A549 (cell line): ENCODE measurements around the gene STPG4. TPM values are rescaled to one million over a fixed set of nuclear protein-coding genes. Genes with fewer than 3 reads are reported as not detected.

ENCODE experiments used
- ATAC-seq, 2 experiments: fragments of 200-7000 bp in 1 of 2; fragments of >200 bp in 1 of 2; cut with Nextera tagmentation in 1 of 2; cut with Tn5 transposase in 1 of 2; 3 replicates each; pipeline versions ENCODE4 v1.8.0 to v1.9.1; 2018 to 2020; ENCODE audit warnings: mild to moderate bottlenecking in 1 of 2, moderate library complexity in 1 of 2
- CTCF ChIA-PET: fragments of 300-600 bp; sonication (Branson Sonifier 250); formaldehyde crosslinking; extraction: SDS; loops from one replicate; lab custom pipeline; 2021; ENCODE audit warnings: antibody characterized with exemption, inconsistent platforms; lab: Yijun Ruan, JAX
- POLR2A ChIA-PET: fragments of 350-600 bp; formaldehyde crosslinking; extraction: SDS; loops from one replicate; lab custom pipeline; 2021; ENCODE audit warnings: antibody characterized with exemption, inconsistent platforms; lab: Yijun Ruan, JAX
- DNase-seq, 2 experiments: peaks; one replicate each; pipeline versions ENCODE4 v3.0.0 to v3.0.0-alpha.2; 2011 to 2016; ENCODE audit warnings: low read depth in 1 of 2, low spot score in 1 of 2
- FAIRE-seq: peaks from 2 replicates; lab custom pipeline; 2011; peaks lifted over from hg19 to GRCh38; lab: Jason Lieb, UNC
- H3K27ac ChIP-seq, 2 experiments: fragments of >200 bp; sonication (Bioruptor Twin); formaldehyde crosslinking; 3 replicates each; pipeline ENCODE4 v1.5.1; 2016 to 2017
- H3K4me1 ChIP-seq: fragments of >200 bp; sonication (Bioruptor Twin); formaldehyde crosslinking; 3 replicates; pipeline ENCODE4 v1.6.1; 2016
- H3K4me2 ChIP-seq: fragments of >200 bp; sonication (Bioruptor Twin); formaldehyde crosslinking; 3 replicates; pipeline ENCODE4 v1.6.1; 2016
- H3K4me3 ChIP-seq: fragments of >200 bp; sonication (Bioruptor Twin); formaldehyde crosslinking; 3 replicates; pipeline ENCODE4 v1.5.1; 2016
- H3K9me3 ChIP-seq: fragments of >200 bp; sonication (Bioruptor Twin); formaldehyde crosslinking; 3 replicates; pipeline ENCODE4 v1.6.1; 2016
- ATOH8 ChIP-seq: fragments of 250-450 bp; sonication (Bioruptor Pico); IDR thresholded peaks from 2 replicates; pipeline ENCODE4 v1.5.0; 2020; ENCODE audit warnings: low read depth, mild to moderate bottlenecking, moderate library complexity
- BCL3 ChIP-seq: fragments of >200 bp; sonication (Bioruptor Twin); formaldehyde crosslinking; IDR thresholded peaks from 3 replicates; pipeline ENCODE4 v1.6.1; 2016
- BHLHE40 ChIP-seq: IDR thresholded peaks from 2 replicates; pipeline ENCODE4 v1.6.1; 2012; ENCODE audit warnings: low read depth, low read length, inconsistent platforms
- CBX2 ChIP-seq: fragments of 200-600 bp; sonication (generic); IDR thresholded peaks from 2 replicates; pipeline ENCODE4 v1.6.1; 2016; ENCODE audit warnings: low read depth, mild to moderate bottlenecking, borderline replicate concordance
- CBX8 ChIP-seq: fragments of 200-600 bp; sonication (generic); IDR thresholded peaks from 2 replicates; pipeline ENCODE4 v1.6.1; 2016
- CEBPB ChIP-seq, 2 experiments: fragments of >200 bp in 1 of 2; sonication (Bioruptor Twin) in 1 of 2; formaldehyde crosslinking in 1 of 2; IDR thresholded peaks; 2 replicates each; pipeline ENCODE4 v1.6.1; 2012 to 2016
- CTCF ChIP-seq: fragments of >200 bp; sonication (Bioruptor Twin); formaldehyde crosslinking; IDR thresholded peaks from 3 replicates; pipeline ENCODE4 v1.5.1; 2016
- EHF ChIP-seq: fragments of 250-450 bp; sonication (Bioruptor Pico); IDR thresholded peaks from 2 replicates; pipeline ENCODE4 v1.5.0; 2020; ENCODE audit warnings: mild to moderate bottlenecking
- ESRRA ChIP-seq: fragments of 150-350 bp; IDR thresholded peaks from 2 replicates; pipeline ENCODE4 v1.6.1; 2014; ENCODE audit warnings: mild to moderate bottlenecking, low read length, borderline replicate concordance
- FOSB ChIP-seq: fragments of 250-450 bp; sonication (Bioruptor Pico); IDR thresholded peaks from 2 replicates; pipeline ENCODE4 v1.5.0; 2020; ENCODE audit warnings: mild to moderate bottlenecking, moderate library complexity
- FOSL2 ChIP-seq, 2 experiments: fragments of 450-650 bp in 1 of 2; fragments of >200 bp in 1 of 2; sonication (Bioruptor Twin) in 1 of 2; formaldehyde crosslinking; IDR thresholded peaks; 2 replicates each; pipeline versions ENCODE4 v1.5.0 to v1.6.1; 2016 to 2020; ENCODE audit warnings: mild to moderate bottlenecking in 1 of 2, moderate library complexity in 1 of 2
- FOXS1 ChIP-seq: fragments of 250-450 bp; sonication (Bioruptor Pico); IDR thresholded peaks from 2 replicates; pipeline ENCODE4 v1.5.0; 2020; ENCODE audit warnings: mild to moderate bottlenecking, moderate library complexity
- GATA3 ChIP-seq: IDR thresholded peaks from 2 replicates; pipeline ENCODE4 v1.6.1; 2012; ENCODE audit warnings: borderline replicate concordance
- HEYL ChIP-seq: fragments of 250-450 bp; sonication (Bioruptor Pico); IDR thresholded peaks from 2 replicates; pipeline ENCODE4 v1.8.0; 2021; ENCODE audit warnings: mild to moderate bottlenecking, moderate library complexity
- HMGXB4 ChIP-seq: fragments of 250-450 bp; sonication (Bioruptor Pico); IDR thresholded peaks from 2 replicates; pipeline ENCODE4 v1.5.0; 2021; ENCODE audit warnings: mild to moderate bottlenecking, moderate library complexity, borderline replicate concordance
- HOXA7 ChIP-seq: fragments of 250-450 bp; sonication (Bioruptor Pico); IDR thresholded peaks from 2 replicates; pipeline ENCODE4 v1.5.0; 2020; ENCODE audit warnings: mild to moderate bottlenecking, moderate library complexity
- HOXB5 ChIP-seq: fragments of 250-450 bp; sonication (Bioruptor Pico); IDR thresholded peaks from 2 replicates; pipeline ENCODE4 v1.5.0; 2020; ENCODE audit warnings: mild to moderate bottlenecking, moderate library complexity
- JUN ChIP-seq, 2 experiments: fragments of >200 bp; sonication (Bioruptor Twin); formaldehyde crosslinking; IDR thresholded peaks; 2 replicates in 1 of 2; 3 replicates in 1 of 2; pipeline ENCODE4 v1.6.1; 2016 to 2017
- KDM5A ChIP-seq: fragments of 200-600 bp; sonication (generic); IDR thresholded peaks from 2 replicates; pipeline ENCODE4 v1.6.1; 2016; ENCODE audit warnings: antibody characterized with exemption, mild to moderate bottlenecking
- MAFK ChIP-seq: fragments of 450-650 bp; IDR thresholded peaks from 2 replicates; pipeline ENCODE4 v1.6.1; 2014; ENCODE audit not compliant: partially characterized antibody
- MYC ChIP-seq: IDR thresholded peaks from 2 replicates; pipeline ENCODE4 v1.6.1; 2012; ENCODE audit warnings: mild to moderate bottlenecking, inconsistent platforms, low read length, improper control_type of control experiment, borderline replicate concordance
- NFE2L2 ChIP-seq: fragments of 150-350 bp; conservative IDR thresholded peaks from 2 replicates; pipeline ENCODE4 v1.6.1; 2014; ENCODE audit warnings: low read length
- NPAS2 ChIP-seq: fragments of 250-450 bp; sonication (Bioruptor Pico); IDR thresholded peaks from 2 replicates; pipeline ENCODE4 v1.8.0; 2022; ENCODE audit warnings: mild to moderate bottlenecking, moderate library complexity, borderline replicate concordance
- NR3C1 ChIP-seq: fragments of >200 bp; sonication (Bioruptor Twin); formaldehyde crosslinking; IDR thresholded peaks from 3 replicates; pipeline ENCODE4 v1.6.1; 2017
- PBX3 ChIP-seq: IDR thresholded peaks from 2 replicates; pipeline ENCODE4 v1.6.1; 2012
- POLR2AphosphoS2 ChIP-seq: conservative IDR thresholded peaks from 2 replicates; pipeline ENCODE4 v1.6.1; 2012; ENCODE audit warnings: low read length, improper control_type of control experiment, inconsistent platforms
- RARB ChIP-seq: fragments of 250-450 bp; sonication (Bioruptor Pico); IDR thresholded peaks from 2 replicates; pipeline ENCODE4 v1.8.0; 2021; ENCODE audit warnings: mild to moderate bottlenecking, moderate library complexity
- RCOR1 ChIP-seq: fragments of 150-350 bp; IDR thresholded peaks from 2 replicates; pipeline ENCODE4 v1.6.1; 2014; ENCODE audit warnings: antibody characterized with exemption, low read length, low read depth
- RFX5 ChIP-seq: fragments of 450-650 bp; IDR thresholded peaks from 2 replicates; pipeline ENCODE4 v1.7.1; 2014; ENCODE audit warnings: antibody characterized with exemption, mild to moderate bottlenecking, moderate library complexity
- SMC3 ChIP-seq: fragments of >200 bp; sonication (Bioruptor Twin); formaldehyde crosslinking; IDR thresholded peaks from 3 replicates; pipeline ENCODE4 v1.6.1; 2018; ENCODE audit warnings: inconsistent platforms
- TP53 ChIP-seq: fragments of 250-450 bp; sonication (Bioruptor Pico); IDR thresholded peaks from 2 replicates; pipeline ENCODE4 v1.5.0; 2021; ENCODE audit warnings: mild to moderate bottlenecking, moderate library complexity
- USF2 ChIP-seq: fragments of 450-650 bp; IDR thresholded peaks from 2 replicates; pipeline ENCODE4 v1.6.1; 2014; ENCODE audit warnings: antibody characterized with exemption
- ZSCAN20 ChIP-seq: fragments of 250-450 bp; sonication (Bioruptor Pico); IDR thresholded peaks from 2 replicates; pipeline ENCODE4 v1.8.0; 2022; ENCODE audit warnings: mild to moderate bottlenecking, moderate library complexity
- WGBS: methylation state at CpG from one replicate; pipeline ENCODE4 v1.1.6; 2017; ENCODE audit errors: missing lambda C conversion rate; 5-methylcytosine and 5-hydroxymethylcytosine counted together
- polyA plus RNA-seq, 4 experiments: library from polyadenylated mRNA; depleted of rRNA in 3 of 4; stranded (reverse); fragments of >200 nt; fragmentation: RNase III in 1 of 4; extraction: RNeasy Plus Mini Kit Qiagen cat#74134 plus additional on column Dnase treatment in 1 of 4; gene quantifications; 2 replicates in 3 of 4; 3 replicates in 1 of 4; pipeline ENCODE4 v1.2.3, GENCODE V29; 2011 to 2017

The STPG4 gene
- polyA plus RNA-seq, 2 of the 4 experiments (the other 2 are of a cell fraction): 0.05 to 0.13 TPM

GRCh38 chr2:47172156-47172921, 17.2 kb upstream of the STPG4 start:
- WGBS: 17% methylated on average over 9 of the region's 9 CpGs
- Histone ChIP-seq H3K4me3 (peak overlapping the region; percentile 97), H3K4me1 (peaks cover 69% of the 10 kb centered on the region), H3K9me3 (no peaks in the 10 kb centered on the region), H3K4me2 (peak overlapping the region; percentile 90), H3K27ac (peak overlapping the region in 1 of 2 experiments; percentile 7; a peak in 2 of 6 replicates)
- ChIA-PET POLR2A (interaction anchor here (0.6 to 3.4 kb wide), 12 partner anchors 10 to 547 kb away, joined by 3 to 15 read pairs (median 4); no protein-coding TSS in a partner anchor), CTCF (interaction anchor here (0.7 to 2.7 kb wide), 11 partner anchors 10 to 191 kb away, joined by 3 to 11 read pairs (median 4); partner anchors contain the start of gene STPG4)
- ATAC-seq (no peak), DNase-seq (peak in 1 of 2 experiments; percentile 68), FAIRE-seq (no peak)
- TF ChIP-seq KDM5A (no peak), CBX2 (no peak), SMC3 (0 out of 3 replicates have a peak, but pooled peaks have one; percentile 3), RCOR1 (no peak), TP53 (CRISPR knock-in tag) (no peak), HMGXB4 (CRISPR knock-in tag) (no peak), HEYL (no peak), USF2 (no peak), MYC (no peak), CTCF (no peak), FOSL2 (IDR thresholded peaks at IDR 0.05) (no peak), FOSL2 (CRISPR knock-in tag; IDR thresholded peaks at IDR 0.05) (peak; percentile 57), FOXS1 (CRISPR knock-in tag) (no peak), POLR2AphosphoS2 (no peak), BHLHE40 (no peak), EHF (CRISPR knock-in tag) (no peak), NFE2L2 (no peak), ZSCAN20 (no peak), ESRRA (peak; percentile 69; the same call in 1 of the 2 replicates), FOSB (CRISPR knock-in tag) (peak; percentile 44; the same call in 1 of the 2 replicates), HOXA7 (CRISPR knock-in tag) (peak; percentile 75; the same call in 1 of the 2 replicates), PBX3 (no peak), JUN (IDR thresholded peaks at IDR 0.05) (peak in 1 of 2 experiments; percentile 28; a peak in 3 of 5 replicates), BCL3 (no peak), HOXB5 (CRISPR knock-in tag) (no peak), NR3C1 (no peak), GATA3 (no peak; the same call in 1 of the 2 replicates), CBX8 (no peak), MAFK (no peak), RFX5 (no peak), ATOH8 (CRISPR knock-in tag) (no peak), CEBPB (IDR thresholded peaks at IDR 0.05) (no peak), NPAS2 (no peak), RARB (CRISPR knock-in tag) (no peak)
